Pons (tissue), 1 donor: ENCODE results near the gene ITGA1.

Source experiments
- DNase-seq: peaks from one replicate; pipeline ENCODE4 v3.0.0-alpha.2; 2016; ENCODE audit warnings: low spot score

The ITGA1 gene

GRCh38 chr5:52772668-52773067 lies 15.0 kb upstream of the ITGA1 start:
- DNase-seq = no peak

GRCh38 chr5:52773342-52773741 lies 14.4 kb upstream of the ITGA1 start:
- DNase-seq = no peak

GRCh38 chr5:52774005-52774410 lies 13.7 kb upstream of the ITGA1 start:
- no peak for DNase-seq

DNA sequence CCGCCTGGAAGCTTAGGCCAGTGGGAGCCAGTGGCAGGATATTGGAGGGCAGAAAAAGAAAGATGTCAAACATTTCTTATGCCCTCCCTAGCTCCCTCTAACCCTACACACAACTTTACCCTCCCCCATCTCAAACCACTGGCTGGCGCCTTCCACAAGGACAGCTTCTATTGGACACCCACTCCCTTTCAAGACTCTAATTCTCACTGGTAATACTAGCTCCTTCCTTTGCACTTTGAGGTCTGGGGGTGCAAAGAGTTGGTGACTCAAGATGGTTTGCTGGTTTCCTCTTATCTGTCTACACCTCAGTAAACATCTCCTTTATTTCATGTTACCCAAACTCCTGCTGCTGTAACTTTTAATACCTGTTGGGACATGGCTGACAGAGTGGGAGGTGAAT lies 11.6 kb upstream of the ITGA1 start:
- DNase-seq = no peak

GRCh38 chr5:52777186-52777585 lies 10.5 kb upstream of the ITGA1 start:
- no peak for DNase-seq

DNA sequence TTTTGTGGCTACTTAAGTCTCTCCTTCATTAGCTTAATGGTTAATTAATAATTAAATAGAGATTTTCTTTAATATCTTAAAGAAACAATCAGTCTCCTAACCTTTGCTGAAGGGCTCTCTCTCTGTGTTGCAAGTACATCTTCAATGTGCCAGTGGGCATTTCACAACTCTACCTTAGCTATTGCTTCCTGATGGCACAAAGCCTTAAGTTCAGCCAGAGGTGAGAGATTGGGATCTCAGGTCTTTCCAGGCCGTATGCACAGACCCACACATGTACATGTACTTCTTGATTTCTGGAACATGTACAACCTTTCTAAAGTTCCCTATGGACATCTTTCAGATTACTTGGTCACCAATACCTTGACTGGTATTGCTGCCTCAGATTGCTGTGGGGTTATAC lies 8.9 kb upstream of the ITGA1 start:
- DNase-seq = no peak

DNA sequence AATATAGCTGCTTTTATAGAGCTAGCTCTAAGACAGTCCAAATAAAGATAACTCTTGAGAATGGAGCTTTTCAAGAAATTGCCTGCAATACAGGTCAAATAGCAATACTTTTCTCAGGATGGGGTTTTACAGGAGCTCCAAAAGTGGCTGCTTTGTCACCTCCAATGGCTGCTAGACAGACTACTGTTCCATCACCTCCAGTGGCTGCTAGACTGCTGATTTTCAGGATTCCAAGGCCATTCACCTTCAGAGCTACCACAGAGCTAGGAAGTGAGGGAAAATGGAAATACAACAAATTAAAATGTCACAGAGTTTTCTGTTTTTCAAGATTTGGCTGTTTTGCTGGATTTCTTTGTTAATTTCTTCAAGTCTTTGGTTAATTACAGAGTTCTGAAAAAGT lies 8.5 kb upstream of the ITGA1 start:
- DNase-seq = no peak

DNA sequence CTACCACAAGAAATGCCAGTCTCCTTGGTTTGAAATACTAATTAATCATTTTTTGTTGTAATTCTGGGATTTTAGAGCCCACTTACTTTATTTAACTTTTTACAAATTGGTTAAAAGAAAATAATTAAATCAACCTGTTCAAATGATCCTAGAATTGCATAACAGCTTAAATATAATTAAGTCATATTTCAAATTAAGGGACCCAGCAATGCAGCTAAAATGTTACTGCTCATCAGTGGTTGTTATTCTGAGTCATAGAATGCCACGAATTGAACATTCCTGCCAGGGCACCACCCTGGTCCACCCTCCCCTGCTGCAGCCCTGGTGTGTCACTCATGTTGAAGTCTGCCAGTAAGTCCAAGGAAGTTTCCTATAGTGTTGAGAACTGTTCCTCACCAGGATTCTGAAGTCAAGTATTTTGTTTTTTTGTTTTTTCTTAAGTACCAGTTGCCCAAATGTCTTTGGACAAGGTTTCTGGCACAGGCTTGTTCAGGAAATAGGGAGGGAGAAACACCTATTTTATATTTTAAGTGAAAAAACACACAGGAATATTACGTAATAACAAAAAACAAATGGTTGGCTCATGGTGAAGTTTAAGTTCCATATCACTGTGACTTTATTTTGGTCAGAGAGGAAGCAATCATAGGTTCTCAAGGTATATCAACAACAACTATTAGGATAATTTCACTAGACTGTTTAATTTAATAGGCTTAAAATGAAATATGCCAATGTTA lies 4.3 kb upstream of the ITGA1 start:
- no peak for DNase-seq

DNA sequence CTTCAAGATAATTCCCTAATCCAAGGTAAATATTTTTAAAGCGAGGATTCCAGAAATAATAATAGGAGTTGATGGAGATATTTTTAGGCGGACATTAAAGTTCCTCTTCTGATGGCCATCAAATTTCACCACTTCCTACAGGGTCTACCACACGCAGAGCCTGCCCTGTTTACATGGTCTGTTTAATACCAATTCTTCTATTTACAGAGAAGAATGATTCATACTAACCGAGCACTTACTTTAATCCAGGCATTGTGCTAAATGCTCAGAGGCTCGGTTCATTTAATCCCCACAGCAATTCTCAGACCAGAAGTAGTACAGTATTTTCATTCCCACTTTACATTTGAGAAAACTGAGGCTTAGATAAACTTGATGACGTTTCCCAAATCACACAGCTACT lies 3.0 kb upstream of the ITGA1 start:
- no peak for DNase-seq

DNA sequence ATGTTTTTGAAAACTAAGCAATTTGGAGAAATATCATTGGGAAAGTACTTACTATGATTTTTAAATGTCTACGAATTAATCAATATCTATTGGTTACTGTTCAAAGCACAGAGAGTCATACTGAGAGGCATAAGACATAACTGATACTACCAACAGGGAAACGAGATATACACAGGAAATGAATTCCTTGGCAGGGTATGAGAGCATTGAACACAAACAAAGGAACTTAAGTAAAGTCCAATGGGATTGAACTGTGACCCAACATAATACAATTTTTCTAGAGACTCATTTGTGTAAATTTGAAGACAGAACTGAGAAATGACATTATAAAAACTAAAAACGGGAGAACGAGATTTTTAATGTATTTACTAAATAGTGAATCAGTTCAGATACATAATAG lies 1.3 kb upstream of the ITGA1 start:
- DNase-seq = no peak

- DNase-seq = peak; percentile 25
These were observed 642 bp upstream of the ITGA1 start for GRCh38 chr5:52786949-52787599.

DNA sequence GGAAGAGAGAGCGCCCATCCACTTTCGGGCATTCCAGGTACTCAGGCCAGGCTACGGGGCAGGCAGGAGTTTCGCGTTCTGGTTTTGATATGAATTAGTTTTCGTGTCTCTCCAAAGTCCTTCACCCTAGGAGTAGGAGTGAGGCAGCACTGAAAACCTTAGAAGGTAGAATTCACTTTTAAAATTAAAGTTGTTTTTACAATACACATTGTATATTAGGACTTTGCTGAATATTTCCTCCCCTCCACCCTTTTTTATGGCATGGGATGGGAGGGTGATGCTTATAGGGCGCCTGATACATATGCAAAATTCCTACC lies 747 bp downstream of the ITGA1 start:
- DNase-seq = no peak

DNA sequence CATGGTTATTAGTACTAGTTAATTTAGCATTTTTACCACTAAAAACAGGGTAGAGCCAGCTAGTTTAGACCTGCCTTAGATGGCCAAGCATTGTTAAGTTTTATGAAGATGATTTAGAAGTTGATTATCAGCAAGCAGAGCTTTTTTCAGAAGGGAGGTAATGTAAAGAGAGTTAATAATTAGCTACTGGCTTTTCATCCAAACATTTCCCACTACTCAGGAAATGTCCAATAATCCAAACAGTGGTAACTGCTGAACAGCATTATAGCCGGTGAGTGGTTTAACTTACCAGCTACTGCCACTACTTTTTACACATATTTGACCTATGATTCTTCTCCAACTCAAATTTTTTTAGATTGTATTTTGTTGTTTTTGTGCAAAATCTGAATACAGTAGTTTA lies 1.7 kb downstream of the ITGA1 start:
- DNase-seq = no peak

DNA sequence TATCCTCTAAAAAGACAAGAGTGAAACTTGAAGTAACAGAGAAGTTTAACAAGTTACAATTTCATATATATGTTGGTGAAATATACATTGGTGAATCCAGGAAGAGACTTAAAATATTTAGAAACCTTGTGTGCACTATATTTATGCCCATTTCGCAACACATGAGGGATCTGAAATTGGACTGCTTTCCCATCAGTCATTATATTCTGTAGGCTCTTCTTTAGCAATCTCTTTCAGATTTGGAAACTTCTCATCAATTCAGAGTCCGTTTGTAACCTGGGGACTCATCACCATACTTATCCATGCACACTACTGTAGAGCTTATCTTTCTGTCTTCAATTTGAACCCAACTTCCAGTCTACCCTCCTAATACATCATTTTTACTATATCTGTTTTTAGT lies 2.1 kb downstream of the ITGA1 start:
- DNase-seq = no peak

- DNase-seq = no peak
These were observed 3.6 kb downstream of the ITGA1 start for GRCh38 chr5:52791366-52791765.

- no peak for DNase-seq
These were observed 6.8 kb downstream of the ITGA1 start for GRCh38 chr5:52794519-52794918.

DNA sequence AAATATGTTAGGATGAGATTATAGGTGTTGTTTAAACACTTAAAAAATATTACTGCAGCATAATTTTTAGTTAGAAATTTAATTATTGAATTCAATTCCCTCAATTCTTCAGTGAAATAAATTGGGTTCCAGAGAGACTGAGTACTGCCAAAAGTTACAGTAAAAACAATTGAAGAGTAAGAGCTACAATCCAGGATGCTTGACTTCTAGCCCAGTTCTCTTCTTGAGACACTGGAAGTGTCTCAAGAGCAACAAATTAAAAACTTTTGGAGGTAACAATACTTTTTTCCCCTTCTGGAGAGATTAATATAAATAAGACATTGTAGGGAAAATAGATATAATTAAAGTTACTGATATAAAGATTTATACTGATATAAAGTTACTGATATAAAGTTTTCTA lies 8.3 kb downstream of the ITGA1 start:
- no peak for DNase-seq

- DNase-seq = no peak
These were observed 8.9 kb downstream of the ITGA1 start for GRCh38 chr5:52796516-52797103.

GRCh38 chr5:52798938-52799337 lies 11.2 kb downstream of the ITGA1 start:
- DNase-seq = peak; percentile 37

GRCh38 chr5:52799358-52799982 lies 11.8 kb downstream of the ITGA1 start:
- no peak for DNase-seq

GRCh38 chr5:52799983-52800393 lies 12.3 kb downstream of the ITGA1 start:
- peak; percentile 94 for DNase-seq

DNA sequence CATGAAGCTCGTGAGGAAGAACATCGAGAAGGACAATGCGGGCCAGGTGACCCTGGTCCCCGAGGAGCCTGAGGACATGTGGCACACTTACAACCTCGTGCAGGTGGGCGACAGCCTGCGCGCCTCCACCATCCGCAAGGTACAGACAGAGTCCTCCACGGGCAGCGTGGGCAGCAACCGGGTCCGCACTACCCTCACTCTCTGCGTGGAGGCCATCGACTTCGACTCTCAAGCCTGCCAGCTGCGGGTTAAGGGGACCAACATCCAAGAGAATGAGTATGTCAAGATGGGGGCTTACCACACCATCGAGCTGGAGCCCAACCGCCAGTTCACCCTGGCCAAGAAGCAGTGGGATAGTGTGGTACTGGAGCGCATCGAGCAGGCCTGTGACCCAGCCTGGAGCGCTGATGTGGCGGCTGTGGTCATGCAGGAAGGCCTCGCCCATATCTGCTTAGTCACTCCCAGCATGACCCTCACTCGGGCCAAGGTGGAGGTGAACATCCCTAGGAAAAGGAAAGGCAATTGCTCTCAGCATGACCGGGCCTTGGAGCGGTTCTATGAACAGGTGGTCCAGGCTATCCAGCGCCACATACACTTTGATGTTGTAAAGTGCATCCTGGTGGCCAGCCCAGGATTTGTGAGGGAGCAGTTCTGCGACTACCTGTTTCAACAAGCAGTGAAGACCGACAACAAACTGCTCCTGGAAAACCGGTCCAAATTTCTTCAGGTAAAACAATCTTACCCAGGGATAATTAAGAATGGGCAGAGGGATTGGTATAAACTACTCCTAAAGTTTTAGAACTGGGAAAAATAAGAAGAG lies 12.9 kb downstream of the ITGA1 start:
- peak; percentile 54 for DNase-seq
